Astrocyte of the spinal cord (primary cell): Measurements from ENCODE around the gene HSFX2.
A peak's percentile ranks its signal among the peaks of the same experiment; 100 is the strongest.

Experiments
- DNase-seq: peaks from one replicate; pipeline ENCODE4 v3.0.0; 2011; ENCODE audit warnings: low read depth, low spot score
- H3K4me3 ChIP-seq: 2 replicates; pipeline ENCODE4 v1.5.1; 2011; ENCODE audit warnings: low read depth, mild to moderate bottlenecking, low read length, moderate library complexity
- CTCF ChIP-seq: IDR thresholded peaks from 2 replicates; pipeline ENCODE4 v1.5.1; 2012; ENCODE audit warnings: low read depth, mild to moderate bottlenecking, low read length, inconsistent platforms
- in situ Hi-C: cut with HindIII; loops from 2 replicates; pipeline ENCODE4 v1.10.0; 2017; ENCODE audit warnings: low sequenced_read_pairs

Gene HSFX2

GRCh38 chrX:149572743-149573142, 22.4 kb downstream of the HSFX2 start:
- DNase-seq, result no peak
- no peak overlapping the region for H3K4me3 ChIP-seq
- in situ Hi-C loops, result no loop called here
- TF ChIP-seq CTCF, result no peak

- in situ Hi-C loops, result no loop called here
- H3K4me3 ChIP-seq, result no peak overlapping the region
- no peak for TF ChIP-seq CTCF
- DNase-seq, result no peak
Observed at GRCh38 chrX:149571770-149572169, 23.3 kb downstream of the HSFX2 start.

- peak; percentile 57 for DNase-seq
- TF ChIP-seq CTCF, result no peak
- in situ Hi-C loops, result no loop called here
- no peak overlapping the region for H3K4me3 ChIP-seq
Observed at GRCh38 chrX:149570668-149571067, 24.4 kb downstream of the HSFX2 start.

- in situ Hi-C loops, result no loop called here
- TF ChIP-seq CTCF, result no peak
- DNase-seq, result no peak
- no peak overlapping the region for H3K4me3 ChIP-seq
Observed at GRCh38 chrX:149569770-149570169, 25.3 kb downstream of the HSFX2 start.

GRCh38 chrX:149568701-149569296, 26.3 kb downstream of the HSFX2 start:
- no peak for TF ChIP-seq CTCF
- in situ Hi-C loops, result no loop called here

GRCh38 chrX:149567621-149568417, 27.3 kb downstream of the HSFX2 start:
- in situ Hi-C loops, result no loop called here
- H3K4me3 ChIP-seq, result no peak overlapping the region
- no peak for DNase-seq
- no peak for TF ChIP-seq CTCF

More at GRCh38 chrX:149568701-149569296, 26.3 kb downstream of the HSFX2 start:
- H3K4me3 ChIP-seq, result no peak overlapping the region
- no peak for DNase-seq
